COLO668 (cell line): ENCODE results near the gene DAAM2.

ENCODE experiments used
- DNase-seq: peaks from one replicate; lab custom pipeline; 2025; ENCODE audit not compliant: unreplicated experiment; lab: John Stamatoyannopoulos, UW

Gene DAAM2

GRCh38 chr6:39947611-39948068 lies 155.5 kb downstream of the DAAM2 start:
- no peak for DNase-seq

- DNase-seq: no peak
These were observed 156.1 kb downstream of the DAAM2 start for GRCh38 chr6:39948199-39948791.

- no peak for DNase-seq
These were observed 158.0 kb downstream of the DAAM2 start for GRCh38 chr6:39950125-39950720.

GRCh38 chr6:39951191-39951590 lies 159.0 kb downstream of the DAAM2 start:
- no peak for DNase-seq

GRCh38 chr6:39951716-39952115 lies 159.5 kb downstream of the DAAM2 start:
- no peak for DNase-seq

- DNase-seq: no peak
These were observed 160.0 kb downstream of the DAAM2 start for GRCh38 chr6:39952167-39952566.

GRCh38 chr6:39953076-39953618 lies 161.0 kb downstream of the DAAM2 start:
- DNase-seq: no peak
